Measurements from ENCODE around the gene TRAM2. TPM values are rescaled to one million over a fixed set of nuclear protein-coding genes. Genes with fewer than 3 reads are reported as not detected.

Gene TRAM2
- total and polyA plus RNA-seq, 9 of the 15 experiments (the other 6 are each of a cell fraction or from before 2014, with no cell fraction given), result 2.6 to 13.3 (median 8.9) TPM

- TF ChIP-seq SPI1 (IDR thresholded peaks at IDR 0.05; ENCODE audit: borderline replicate concordance, low read depth, low read length) (no peak), YY1 (IDR thresholded peaks at IDR 0.05; ENCODE audit: borderline replicate concordance in 1 of 3, control insufficient read depth in 1 of 3, extremely low read depth in 1 of 3, insufficient read depth in 3 of 3, insufficient read length in 1 of 3, insufficient replicate concordance in 2 of 3, low read depth in 1 of 3, low read length in 2 of 3) (peak in 1 of 3 experiments; percentile 9), IFI16 (CRISPR knock-in tag; IDR thresholded peaks at IDR 0.05) (no peak), ATF4 (CRISPR knock-in tag; IDR thresholded peaks at IDR 0.05) (no peak), ATF1 (CRISPR knock-in tag; IDR thresholded peaks at IDR 0.05) (no peak), ATF1 (tag; IDR thresholded peaks at IDR 0.05) (peak; percentile 23; the same call in 1 of the 2 replicates), ZNF639 (CRISPR knock-in tag; conservative IDR thresholded peaks at IDR 0.05 in 1 of 2, IDR thresholded peaks at IDR 0.05 in 1 of 2) (peak in 1 of 2 experiments; percentile 48; a peak in 1 of 4 replicates), ZNF511 (CRISPR knock-in tag; IDR thresholded peaks at IDR 0.05) (no peak), DPF2 (IDR thresholded peaks at IDR 0.05) (0 out of 2 replicates have a peak, but pooled peaks have one; percentile 13), ERF (CRISPR knock-in tag; IDR thresholded peaks at IDR 0.05) (no peak), SRSF1 (IDR thresholded peaks at IDR 0.05; ENCODE audit: low read depth, low read length) (no peak), SIN3A (IDR thresholded peaks at IDR 0.05; ENCODE audit: borderline replicate concordance in 2 of 2, control insufficient read depth in 1 of 2, low read depth in 2 of 2, low read length in 2 of 2) (peak in 1 of 2 experiments; percentile 41; a peak in 1 of 4 replicates), ESRRB (CRISPR knock-in tag; IDR thresholded peaks at IDR 0.05; ENCODE audit: borderline replicate concordance) (no peak), TBP (optimal IDR thresholded peaks at IDR 0.05; ENCODE audit: low read depth, low read length) (peak; percentile 4), GATA2 (CRISPR knock-in tag; IDR thresholded peaks at IDR 0.05) (no peak)
- TF ChIP-seq, protein P1, sequence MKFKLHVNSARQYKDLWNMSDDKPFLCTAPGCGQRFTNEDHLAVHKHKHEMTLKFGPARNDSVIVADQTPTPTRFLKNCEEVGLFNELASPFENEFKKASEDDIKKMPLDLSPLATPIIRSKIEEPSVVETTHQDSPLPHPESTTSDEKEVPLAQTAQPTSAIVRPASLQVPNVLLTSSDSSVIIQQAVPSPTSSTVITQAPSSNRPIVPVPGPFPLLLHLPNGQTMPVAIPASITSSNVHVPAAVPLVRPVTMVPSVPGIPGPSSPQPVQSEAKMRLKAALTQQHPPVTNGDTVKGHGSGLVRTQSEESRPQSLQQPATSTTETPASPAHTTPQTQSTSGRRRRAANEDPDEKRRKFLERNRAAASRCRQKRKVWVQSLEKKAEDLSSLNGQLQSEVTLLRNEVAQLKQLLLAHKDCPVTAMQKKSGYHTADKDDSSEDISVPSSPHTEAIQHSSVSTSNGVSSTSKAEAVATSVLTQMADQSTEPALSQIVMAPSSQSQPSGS (CRISPR knock-in tag; IDR thresholded peaks at IDR 0.05), result no peak
- TF ChIP-seq, protein P2, sequence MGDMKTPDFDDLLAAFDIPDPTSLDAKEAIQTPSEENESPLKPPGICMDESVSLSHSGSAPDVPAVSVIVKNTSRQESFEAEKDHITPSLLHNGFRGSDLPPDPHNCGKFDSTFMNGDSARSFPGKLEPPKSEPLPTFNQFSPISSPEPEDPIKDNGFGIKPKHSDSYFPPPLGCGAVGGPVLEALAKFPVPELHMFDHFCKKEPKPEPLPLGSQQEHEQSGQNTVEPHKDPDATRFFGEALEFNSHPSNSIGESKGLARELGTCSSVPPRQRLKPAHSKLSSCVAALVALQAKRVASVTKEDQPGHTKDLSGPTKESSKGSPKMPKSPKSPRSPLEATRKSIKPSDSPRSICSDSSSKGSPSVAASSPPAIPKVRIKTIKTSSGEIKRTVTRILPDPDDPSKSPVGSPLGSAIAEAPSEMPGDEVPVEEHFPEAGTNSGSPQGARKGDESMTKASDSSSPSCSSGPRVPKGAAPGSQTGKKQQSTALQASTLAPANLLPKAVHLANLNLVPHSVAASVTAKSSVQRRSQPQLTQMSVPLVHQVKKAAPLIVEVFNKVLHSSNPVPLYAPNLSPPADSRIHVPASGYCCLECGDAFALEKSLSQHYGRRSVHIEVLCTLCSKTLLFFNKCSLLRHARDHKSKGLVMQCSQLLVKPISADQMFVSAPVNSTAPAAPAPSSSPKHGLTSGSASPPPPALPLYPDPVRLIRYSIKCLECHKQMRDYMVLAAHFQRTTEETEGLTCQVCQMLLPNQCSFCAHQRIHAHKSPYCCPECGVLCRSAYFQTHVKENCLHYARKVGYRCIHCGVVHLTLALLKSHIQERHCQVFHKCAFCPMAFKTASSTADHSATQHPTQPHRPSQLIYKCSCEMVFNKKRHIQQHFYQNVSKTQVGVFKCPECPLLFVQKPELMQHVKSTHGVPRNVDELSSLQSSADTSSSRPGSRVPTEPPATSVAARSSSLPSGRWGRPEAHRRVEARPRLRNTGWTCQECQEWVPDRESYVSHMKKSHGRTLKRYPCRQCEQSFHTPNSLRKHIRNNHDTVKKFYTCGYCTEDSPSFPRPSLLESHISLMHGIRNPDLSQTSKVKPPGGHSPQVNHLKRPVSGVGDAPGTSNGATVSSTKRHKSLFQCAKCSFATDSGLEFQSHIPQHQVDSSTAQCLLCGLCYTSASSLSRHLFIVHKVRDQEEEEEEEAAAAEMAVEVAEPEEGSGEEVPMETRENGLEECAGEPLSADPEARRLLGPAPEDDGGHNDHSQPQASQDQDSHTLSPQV (IDR thresholded peaks at IDR 0.05), result peak; percentile 41; the same call in 1 of the 2 replicates
Measured at GRCh38 chr6:52574709-52575501, 2.0 kb downstream of the TRAM2 start (continued).
